ENCODE data around the gene ZBED2.
"Not testable (repeated sequence)": the region's sequence is repeated elsewhere in the genome, so short reads cannot be mapped to it uniquely, and the experiment has no call there.

ZBED2 gene

GRCh38 chr3:111595232-111595631 is at the start of gene ZBED2:
Gene ZBED2, minus strand, starts transcription at chr3:111595346. Its CDS starts 1,145 bp downstream, at chr3:111594201.
- no peaks in the 10 kb centered on the region for H3K27me3 ChIP-seq (ENCODE audit: control insufficient read depth, insufficient read depth, low read length)
- H3K36me3 ChIP-seq (ENCODE audit: control insufficient read depth, insufficient read depth, low read length) = no peaks in the 10 kb centered on the region
- H3K9ac ChIP-seq (ENCODE audit: low read length) = no peak within 1 kb of the TSS
- no peaks in the 10 kb centered on the region for H3K4me1 ChIP-seq (ENCODE audit: control insufficient read depth, insufficient read depth, low read length)
- no peaks in the 10 kb centered on the region for H3K9me3 ChIP-seq (ENCODE audit: control insufficient read depth, low read length)
- H3K4me3 ChIP-seq (ENCODE audit: low read length) = no peak within 1 kb of the TSS

GRCh38 chr3:111639316-111639715 is 44.2 kb upstream of the ZBED2 start:
- Histone ChIP-seq H3K36me3 (ENCODE audit: control insufficient read depth, insufficient read depth, low read length) (no peaks in the 10 kb centered on the region), H3K4me3 (ENCODE audit: low read length) (no peak overlapping the region), H3K9me3 (ENCODE audit: control insufficient read depth, low read length) (no peaks in the 10 kb centered on the region), H3K4me1 (ENCODE audit: control insufficient read depth, insufficient read depth, low read length) (no peaks in the 10 kb centered on the region), H3K27me3 (ENCODE audit: control insufficient read depth, insufficient read depth, low read length) (no peaks in the 10 kb centered on the region), H3K9ac (ENCODE audit: low read length) (no peak overlapping the region)

- Histone ChIP-seq H3K36me3 (ENCODE audit: control insufficient read depth, insufficient read depth, low read length) (no peaks in the 10 kb centered on the region), H3K9ac (ENCODE audit: low read length) (no peak overlapping the region), H3K4me1 (ENCODE audit: control insufficient read depth, insufficient read depth, low read length) (no peaks in the 10 kb centered on the region), H3K4me3 (ENCODE audit: low read length) (no peak overlapping the region), H3K27me3 (ENCODE audit: control insufficient read depth, insufficient read depth, low read length) (no peaks in the 10 kb centered on the region), H3K9me3 (ENCODE audit: control insufficient read depth, low read length) (no peaks in the 10 kb centered on the region)
Observed at GRCh38 chr3:111636366-111636885, 41.3 kb upstream of the ZBED2 start.

- Histone ChIP-seq H3K27me3 (ENCODE audit: control insufficient read depth, insufficient read depth, low read length) (no peaks in the 10 kb centered on the region), H3K9ac (ENCODE audit: low read length) (no peak overlapping the region), H3K4me3 (ENCODE audit: low read length) (no peak overlapping the region), H3K36me3 (ENCODE audit: control insufficient read depth, insufficient read depth, low read length) (no peaks in the 10 kb centered on the region), H3K9me3 (ENCODE audit: control insufficient read depth, low read length) (no peaks in the 10 kb centered on the region), H3K4me1 (ENCODE audit: control insufficient read depth, insufficient read depth, low read length) (no peaks in the 10 kb centered on the region)
Observed at GRCh38 chr3:111635403-111635802, 40.3 kb upstream of the ZBED2 start.

GRCh38 chr3:111630638-111631037 is 35.5 kb upstream of the ZBED2 start:
- H3K36me3 ChIP-seq (ENCODE audit: control insufficient read depth, insufficient read depth, low read length); H3K9me3 ChIP-seq (ENCODE audit: control insufficient read depth, low read length); H3K4me1 ChIP-seq (ENCODE audit: control insufficient read depth, insufficient read depth, low read length); H3K4me3 ChIP-seq (ENCODE audit: low read length); H3K27me3 ChIP-seq (ENCODE audit: control insufficient read depth, insufficient read depth, low read length); H3K9ac ChIP-seq (ENCODE audit: low read length): not testable (repeated sequence)

- not testable (repeated sequence) for H3K4me1 ChIP-seq (ENCODE audit: control insufficient read depth, insufficient read depth, low read length); H3K27me3 ChIP-seq (ENCODE audit: control insufficient read depth, insufficient read depth, low read length); H3K9me3 ChIP-seq (ENCODE audit: control insufficient read depth, low read length); H3K36me3 ChIP-seq (ENCODE audit: control insufficient read depth, insufficient read depth, low read length); H3K9ac ChIP-seq (ENCODE audit: low read length); H3K4me3 ChIP-seq (ENCODE audit: low read length)
Observed at GRCh38 chr3:111629018-111629417, 33.9 kb upstream of the ZBED2 start.

- H3K9ac ChIP-seq (ENCODE audit: low read length) = no peak overlapping the region
- H3K4me3 ChIP-seq (ENCODE audit: low read length) = no peak overlapping the region
- no peaks in the 10 kb centered on the region for H3K9me3 ChIP-seq (ENCODE audit: control insufficient read depth, low read length)
- no peaks in the 10 kb centered on the region for H3K36me3 ChIP-seq (ENCODE audit: control insufficient read depth, insufficient read depth, low read length)
- H3K27me3 ChIP-seq (ENCODE audit: control insufficient read depth, insufficient read depth, low read length) = no peaks in the 10 kb centered on the region
- H3K4me1 ChIP-seq (ENCODE audit: control insufficient read depth, insufficient read depth, low read length) = no peaks in the 10 kb centered on the region
Observed at GRCh38 chr3:111627092-111627491, 31.9 kb upstream of the ZBED2 start.

- Histone ChIP-seq H3K4me3 (ENCODE audit: low read length) (no peak overlapping the region), H3K4me1 (ENCODE audit: control insufficient read depth, insufficient read depth, low read length) (no peaks in the 10 kb centered on the region), H3K36me3 (ENCODE audit: control insufficient read depth, insufficient read depth, low read length) (no peaks in the 10 kb centered on the region), H3K9me3 (ENCODE audit: control insufficient read depth, low read length) (no peaks in the 10 kb centered on the region), H3K9ac (ENCODE audit: low read length) (no peak overlapping the region), H3K27me3 (ENCODE audit: control insufficient read depth, insufficient read depth, low read length) (no peaks in the 10 kb centered on the region)
Observed at GRCh38 chr3:111621535-111621934, 26.4 kb upstream of the ZBED2 start.

GRCh38 chr3:111619833-111620232 is 24.7 kb upstream of the ZBED2 start:
- H3K9me3 ChIP-seq (ENCODE audit: control insufficient read depth, low read length) = no peaks in the 10 kb centered on the region
- no peaks in the 10 kb centered on the region for H3K27me3 ChIP-seq (ENCODE audit: control insufficient read depth, insufficient read depth, low read length)
- H3K9ac ChIP-seq (ENCODE audit: low read length) = no peak overlapping the region
- no peak overlapping the region for H3K4me3 ChIP-seq (ENCODE audit: low read length)
- H3K4me1 ChIP-seq (ENCODE audit: control insufficient read depth, insufficient read depth, low read length) = peaks cover 4% of the 10 kb centered on the region
- H3K36me3 ChIP-seq (ENCODE audit: control insufficient read depth, insufficient read depth, low read length) = no peaks in the 10 kb centered on the region

- peaks cover 4% of the 10 kb centered on the region for H3K4me1 ChIP-seq (ENCODE audit: control insufficient read depth, insufficient read depth, low read length)
- no peaks in the 10 kb centered on the region for H3K27me3 ChIP-seq (ENCODE audit: control insufficient read depth, insufficient read depth, low read length)
- H3K36me3 ChIP-seq (ENCODE audit: control insufficient read depth, insufficient read depth, low read length) = no peaks in the 10 kb centered on the region
- H3K9me3 ChIP-seq (ENCODE audit: control insufficient read depth, low read length) = no peaks in the 10 kb centered on the region
- H3K9ac ChIP-seq (ENCODE audit: low read length) = no peak overlapping the region
- no peak overlapping the region for H3K4me3 ChIP-seq (ENCODE audit: low read length)
Observed at GRCh38 chr3:111618945-111619344, 23.8 kb upstream of the ZBED2 start.

- H3K9ac ChIP-seq (ENCODE audit: low read length) = no peak overlapping the region
- H3K9me3 ChIP-seq (ENCODE audit: control insufficient read depth, low read length) = no peaks in the 10 kb centered on the region
- H3K4me3 ChIP-seq (ENCODE audit: low read length) = no peak overlapping the region
- H3K36me3 ChIP-seq (ENCODE audit: control insufficient read depth, insufficient read depth, low read length) = no peaks in the 10 kb centered on the region
- no peaks in the 10 kb centered on the region for H3K27me3 ChIP-seq (ENCODE audit: control insufficient read depth, insufficient read depth, low read length)
- H3K4me1 ChIP-seq (ENCODE audit: control insufficient read depth, insufficient read depth, low read length) = peaks cover 4% of the 10 kb centered on the region
Observed at GRCh38 chr3:111617912-111618601, 22.9 kb upstream of the ZBED2 start.

GRCh38 chr3:111617406-111617805 is 22.3 kb upstream of the ZBED2 start:
- Histone ChIP-seq H3K4me1 (ENCODE audit: control insufficient read depth, insufficient read depth, low read length) (peaks cover 4% of the 10 kb centered on the region), H3K27me3 (ENCODE audit: control insufficient read depth, insufficient read depth, low read length) (no peaks in the 10 kb centered on the region), H3K4me3 (ENCODE audit: low read length) (no peak overlapping the region), H3K9me3 (ENCODE audit: control insufficient read depth, low read length) (no peaks in the 10 kb centered on the region), H3K9ac (ENCODE audit: low read length) (no peak overlapping the region), H3K36me3 (ENCODE audit: control insufficient read depth, insufficient read depth, low read length) (no peaks in the 10 kb centered on the region)
